ENCODE measurements around the gene DGKH. TPM values are rescaled to one million over a fixed set of nuclear protein-coding genes. Genes with fewer than 3 reads are reported as not detected.

The DGKH gene
- total RNA-seq, 1 experiment from 2014 or later: 5.2 TPM

DNA sequence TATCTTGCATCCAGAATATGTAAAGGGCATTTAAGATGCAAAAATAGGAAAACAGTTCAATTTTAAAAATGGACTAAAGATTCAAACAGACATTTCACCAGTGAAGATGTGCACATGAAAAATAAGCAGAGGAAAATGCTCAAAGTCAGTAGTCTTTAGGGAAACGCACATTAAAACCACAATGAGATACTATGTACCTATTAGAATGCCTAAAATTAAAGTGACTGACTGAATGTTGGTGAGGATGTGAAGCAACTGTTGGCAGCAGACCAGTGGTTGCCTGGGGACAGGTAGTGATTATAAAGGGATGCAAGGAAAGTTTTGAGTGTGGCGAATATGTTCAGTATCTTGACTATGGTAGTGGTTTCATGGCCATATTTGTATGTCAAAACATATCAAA is 75.2 kb downstream of the DGKH start:
- Mint-ChIP-seq H3K36me3 (ENCODE audit: insufficient read depth, unreplicated experiment) (no peaks in the 10 kb centered on the region), H3K9me3 (ENCODE audit: unreplicated experiment) (no peaks in the 10 kb centered on the region), H3K4me1 (ENCODE audit: low read depth, unreplicated experiment) (no peaks in the 10 kb centered on the region), H3K4me3 (ENCODE audit: unreplicated experiment) (no peak overlapping the region), H3K27ac (ENCODE audit: unreplicated experiment) (no peak overlapping the region), H3K27me3 (ENCODE audit: insufficient read depth, unreplicated experiment) (no peaks in the 10 kb centered on the region)
- no TSS peak for BruUV-seq (replicated peaks)
- H3K9me3 ChIP-seq: no peaks in the 10 kb centered on the region
- no peaks in the 10 kb centered on the region for H3K27me3 ChIP-seq (replicated peaks; ENCODE audit: control insufficient read depth, insufficient read depth, low read length)
- CTCF ChIA-PET: no interaction called here
- intact Hi-C loops (cut with micrococcal nuclease; ENCODE audit: unreplicated experiment): no loop called here
- no peak overlapping the region for H3K4me3 ChIP-seq (ENCODE audit: low read depth, low read length)
- TF ChIP-seq, protein P1, sequence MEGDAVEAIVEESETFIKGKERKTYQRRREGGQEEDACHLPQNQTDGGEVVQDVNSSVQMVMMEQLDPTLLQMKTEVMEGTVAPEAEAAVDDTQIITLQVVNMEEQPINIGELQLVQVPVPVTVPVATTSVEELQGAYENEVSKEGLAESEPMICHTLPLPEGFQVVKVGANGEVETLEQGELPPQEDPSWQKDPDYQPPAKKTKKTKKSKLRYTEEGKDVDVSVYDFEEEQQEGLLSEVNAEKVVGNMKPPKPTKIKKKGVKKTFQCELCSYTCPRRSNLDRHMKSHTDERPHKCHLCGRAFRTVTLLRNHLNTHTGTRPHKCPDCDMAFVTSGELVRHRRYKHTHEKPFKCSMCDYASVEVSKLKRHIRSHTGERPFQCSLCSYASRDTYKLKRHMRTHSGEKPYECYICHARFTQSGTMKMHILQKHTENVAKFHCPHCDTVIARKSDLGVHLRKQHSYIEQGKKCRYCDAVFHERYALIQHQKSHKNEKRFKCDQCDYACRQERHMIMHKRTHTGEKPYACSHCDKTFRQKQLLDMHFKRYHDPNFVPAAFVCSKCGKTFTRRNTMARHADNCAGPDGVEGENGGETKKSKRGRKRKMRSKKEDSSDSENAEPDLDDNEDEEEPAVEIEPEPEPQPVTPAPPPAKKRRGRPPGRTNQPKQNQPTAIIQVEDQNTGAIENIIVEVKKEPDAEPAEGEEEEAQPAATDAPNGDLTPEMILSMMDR (IDR thresholded peaks at IDR 0.05; ENCODE audit: insufficient read depth in 1 of 2, low read depth in 1 of 2, low read length in 1 of 2, severe bottlenecking in 1 of 2, unreplicated experiment in 1 of 2): no peak
- POLR2A ChIA-PET: no interaction called here
- no peak for DNase-seq
- H3K36me3 ChIP-seq (ENCODE audit: control insufficient read depth, insufficient read depth, low read length): no peaks in the 10 kb centered on the region
- H3K4me1 ChIP-seq: no peaks in the 10 kb centered on the region

DNA sequence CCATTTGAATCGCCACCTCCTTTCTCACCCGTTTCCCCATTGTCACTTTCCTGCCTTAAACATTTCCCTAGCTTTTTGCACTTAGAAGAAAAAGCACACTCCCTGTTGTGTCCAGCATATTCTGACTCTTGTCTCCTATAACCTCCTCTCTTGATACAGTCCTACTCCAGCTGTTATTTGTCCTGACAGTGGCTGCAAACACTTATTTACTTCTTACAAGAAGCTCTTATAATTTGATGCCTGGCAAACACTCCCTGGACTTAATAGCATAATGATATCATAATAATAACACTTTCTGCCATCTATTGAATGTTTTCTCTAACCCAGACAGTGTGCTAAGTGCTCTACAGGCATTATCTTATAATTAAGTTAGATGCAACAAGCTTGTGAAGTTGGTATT is 76.6 kb downstream of the DGKH start:
- no peak overlapping the region for H3K4me3 Mint-ChIP-seq (ENCODE audit: unreplicated experiment)
- H3K4me1 Mint-ChIP-seq (ENCODE audit: low read depth, unreplicated experiment): no peaks in the 10 kb centered on the region
- POLR2A ChIA-PET: no interaction called here
- Histone ChIP-seq H3K36me3 (ENCODE audit: control insufficient read depth, insufficient read depth, low read length) (no peaks in the 10 kb centered on the region), H3K27me3 (replicated peaks; ENCODE audit: control insufficient read depth, insufficient read depth, low read length) (no peaks in the 10 kb centered on the region), H3K9me3 (no peaks in the 10 kb centered on the region), H3K4me3 (ENCODE audit: low read depth, low read length) (no peak overlapping the region), H3K4me1 (no peaks in the 10 kb centered on the region)
- CTCF ChIA-PET: no interaction called here
- H3K27me3 Mint-ChIP-seq (ENCODE audit: insufficient read depth, unreplicated experiment): no peaks in the 10 kb centered on the region
- DNase-seq: no peak
- H3K36me3 Mint-ChIP-seq (ENCODE audit: insufficient read depth, unreplicated experiment): no peaks in the 10 kb centered on the region
- H3K9me3 Mint-ChIP-seq (ENCODE audit: unreplicated experiment): no peaks in the 10 kb centered on the region
- H3K27ac Mint-ChIP-seq (ENCODE audit: unreplicated experiment): no peak overlapping the region
- TF ChIP-seq, protein P1 (IDR thresholded peaks at IDR 0.05; ENCODE audit: insufficient read depth in 1 of 2, low read depth in 1 of 2, low read length in 1 of 2, severe bottlenecking in 1 of 2, unreplicated experiment in 1 of 2): no peak
- no TSS peak for BruUV-seq (replicated peaks)
- intact Hi-C loops (cut with micrococcal nuclease; ENCODE audit: unreplicated experiment): no loop called here

DNA sequence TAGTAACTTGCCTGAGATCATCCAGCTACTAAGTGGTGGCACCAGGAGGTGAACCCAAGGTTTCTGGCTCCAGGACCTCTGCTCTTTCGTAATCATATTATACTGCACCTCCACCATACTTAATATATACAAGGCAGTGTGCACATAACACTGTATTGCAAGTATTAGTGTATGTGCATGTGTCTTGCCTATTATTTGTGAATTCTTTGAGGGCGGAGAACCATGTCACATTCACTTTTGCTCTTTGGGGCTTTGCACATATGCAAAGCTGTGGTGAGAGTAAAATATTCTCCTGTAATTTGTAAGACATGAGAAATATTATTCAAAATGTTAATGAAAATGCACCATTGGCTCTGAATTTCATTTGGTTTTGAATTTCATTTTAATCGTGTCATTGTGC is 78.6 kb downstream of the DGKH start:
- Histone ChIP-seq H3K27me3 (replicated peaks; ENCODE audit: control insufficient read depth, insufficient read depth, low read length) (no peaks in the 10 kb centered on the region), H3K9me3 (no peaks in the 10 kb centered on the region), H3K4me1 (no peaks in the 10 kb centered on the region), H3K4me3 (ENCODE audit: low read depth, low read length) (no peak overlapping the region), H3K36me3 (ENCODE audit: control insufficient read depth, insufficient read depth, low read length) (no peaks in the 10 kb centered on the region)
- TF ChIP-seq, protein P1 (IDR thresholded peaks at IDR 0.05; ENCODE audit: insufficient read depth in 1 of 2, low read depth in 1 of 2, low read length in 1 of 2, severe bottlenecking in 1 of 2, unreplicated experiment in 1 of 2): no peak
- no peaks in the 10 kb centered on the region for H3K4me1 Mint-ChIP-seq (ENCODE audit: low read depth, unreplicated experiment)
- intact Hi-C loops (cut with micrococcal nuclease; ENCODE audit: unreplicated experiment): no loop called here
- no peaks in the 10 kb centered on the region for H3K27me3 Mint-ChIP-seq (ENCODE audit: insufficient read depth, unreplicated experiment)
- POLR2A ChIA-PET: no interaction called here
- no peak for DNase-seq
- CTCF ChIA-PET: no interaction called here
- no TSS peak for BruUV-seq (replicated peaks)
- no peaks in the 10 kb centered on the region for H3K9me3 Mint-ChIP-seq (ENCODE audit: unreplicated experiment)
- H3K27ac Mint-ChIP-seq (ENCODE audit: unreplicated experiment): no peak overlapping the region
- no peak overlapping the region for H3K4me3 Mint-ChIP-seq (ENCODE audit: unreplicated experiment)
- H3K36me3 Mint-ChIP-seq (ENCODE audit: insufficient read depth, unreplicated experiment): no peaks in the 10 kb centered on the region
